ENCODE measurements around the gene ACOX2.

The ACOX2 gene

DNA sequence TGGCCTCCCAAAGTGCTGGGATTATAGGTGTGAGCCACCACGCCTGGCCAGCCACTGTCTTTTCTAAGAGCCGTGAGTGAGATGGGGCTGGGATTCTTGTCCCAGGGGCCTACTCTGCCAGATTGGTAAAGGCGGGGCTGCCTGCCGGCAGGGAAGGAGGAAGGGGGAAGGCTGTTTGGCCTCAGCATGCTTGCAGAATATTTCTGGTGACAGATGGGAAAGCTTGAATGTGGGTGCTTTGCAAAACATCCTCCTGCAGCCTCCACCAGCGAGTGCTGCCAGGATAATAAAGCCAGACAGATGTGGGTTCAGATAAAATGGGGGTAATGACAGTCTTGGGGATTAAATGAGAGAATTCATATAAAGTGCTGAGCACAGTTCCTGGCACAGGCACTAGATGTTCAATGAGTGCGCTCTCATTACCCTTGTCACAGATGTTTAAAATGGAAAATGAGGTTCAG, 19.8 kb upstream of the ACOX2 start:
- TF ChIP-seq CTCF (IDR thresholded peaks at IDR 0.05; ENCODE audit: low read depth, low read length): no peak
- Histone ChIP-seq H3K27me3 (no peaks in the 10 kb centered on the region), H3K9me3 (no peaks in the 10 kb centered on the region), H3K4me1 (no peaks in the 10 kb centered on the region), H3K36me3 (no peaks in the 10 kb centered on the region), H3K4me3 (ENCODE audit: low read depth, low read length) (no peak overlapping the region)
- no peak for DNase-seq

GRCh38 chr3:58556001-58556400, 19.0 kb upstream of the ACOX2 start:
- no peaks in the 10 kb centered on the region for H3K4me1 ChIP-seq
- H3K9me3 ChIP-seq: no peaks in the 10 kb centered on the region
- H3K27me3 ChIP-seq: no peaks in the 10 kb centered on the region
- no peak overlapping the region for H3K4me3 ChIP-seq (ENCODE audit: low read depth, low read length)
- no peak for DNase-seq
- TF ChIP-seq CTCF (IDR thresholded peaks at IDR 0.05; ENCODE audit: low read depth, low read length): no peak
- H3K36me3 ChIP-seq: no peaks in the 10 kb centered on the region

- Histone ChIP-seq H3K4me1 (no peaks in the 10 kb centered on the region), H3K27me3 (no peaks in the 10 kb centered on the region), H3K36me3 (no peaks in the 10 kb centered on the region), H3K9me3 (no peaks in the 10 kb centered on the region), H3K4me3 (ENCODE audit: low read depth, low read length) (no peak overlapping the region)
- no peak for DNase-seq
- TF ChIP-seq CTCF (IDR thresholded peaks at IDR 0.05; ENCODE audit: low read depth, low read length): no peak
These were observed 18.2 kb upstream of the ACOX2 start for GRCh38 chr3:58555203-58555602.

DNA sequence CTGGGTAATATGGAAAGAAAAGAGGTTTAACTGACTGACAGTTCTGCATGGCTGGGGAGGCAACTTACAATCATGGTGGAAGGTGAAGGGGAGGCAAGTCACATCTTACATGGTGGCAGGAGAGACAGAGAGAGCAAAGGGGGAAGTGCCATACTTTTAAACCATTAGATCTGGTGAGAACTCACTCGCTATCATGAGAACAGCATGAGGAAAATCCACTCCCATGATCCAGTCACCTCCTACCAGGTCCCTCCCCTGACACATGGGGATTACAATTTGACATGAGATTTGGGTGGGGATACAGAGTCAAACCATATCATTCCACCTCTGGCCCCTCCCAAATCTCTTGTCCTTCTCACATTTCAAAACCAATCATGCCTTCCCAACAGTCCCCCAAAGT, 16.0 kb upstream of the ACOX2 start:
- no peak overlapping the region for H3K4me3 ChIP-seq (ENCODE audit: low read depth, low read length)
- no peaks in the 10 kb centered on the region for H3K36me3 ChIP-seq
- no peak for TF ChIP-seq CTCF (IDR thresholded peaks at IDR 0.05; ENCODE audit: low read depth, low read length)
- H3K9me3 ChIP-seq: no peaks in the 10 kb centered on the region
- DNase-seq: no peak
- no peaks in the 10 kb centered on the region for H3K4me1 ChIP-seq
- H3K27me3 ChIP-seq: no peaks in the 10 kb centered on the region

GRCh38 chr3:58551636-58552180, 14.7 kb upstream of the ACOX2 start:
- Histone ChIP-seq H3K9me3 (no peaks in the 10 kb centered on the region), H3K27me3 (no peaks in the 10 kb centered on the region), H3K4me3 (ENCODE audit: low read depth, low read length) (no peak overlapping the region), H3K4me1 (no peaks in the 10 kb centered on the region), H3K36me3 (no peaks in the 10 kb centered on the region)
- no peak for TF ChIP-seq CTCF (IDR thresholded peaks at IDR 0.05; ENCODE audit: low read depth, low read length)
- no peak for DNase-seq

- no peak overlapping the region for H3K4me3 ChIP-seq (ENCODE audit: low read depth, low read length)
- no peak for DNase-seq
- no peaks in the 10 kb centered on the region for H3K36me3 ChIP-seq
- TF ChIP-seq CTCF (IDR thresholded peaks at IDR 0.05; ENCODE audit: low read depth, low read length): no peak
- no peaks in the 10 kb centered on the region for H3K4me1 ChIP-seq
- H3K27me3 ChIP-seq: no peaks in the 10 kb centered on the region
- H3K9me3 ChIP-seq: no peaks in the 10 kb centered on the region
These were observed 7.6 kb upstream of the ACOX2 start for GRCh38 chr3:58544541-58544940.

Data from BE2C (cell line).